H1 (cell line): ENCODE data around the gene RNF215. TPM values are rescaled to one million over a fixed set of nuclear protein-coding genes. Genes with fewer than 3 reads are reported as not detected.

Experiments used
- CBX8 ChIP-seq: fragments of 300-800, 300-1000 bp; sonication (generic); IDR thresholded peaks from 2 replicates; pipeline ENCODE4 v1.7.1; 2016; ENCODE audit warnings: low read depth, low read length, borderline replicate concordance
- CEBPB ChIP-seq: IDR thresholded peaks from 2 replicates; pipeline ENCODE4 v1.6.1; 2012; ENCODE audit warnings: low read depth, low read length
- EGR1 ChIP-seq: IDR thresholded peaks from 2 replicates; pipeline ENCODE4 v1.6.1; 2011; ENCODE audit warnings: low read depth, low read length, borderline replicate concordance
- EP300 ChIP-seq, 2 experiments: IDR thresholded peaks; 1 replicate in 1 of 2; 2 replicates in 1 of 2; pipeline ENCODE4 v1.6.1; 2011 to 2012; ENCODE audit warnings: low read depth in 2 of 2, low read length in 2 of 2, mild to moderate bottlenecking in 2 of 2, borderline replicate concordance in 1 of 2, inconsistent platforms in 1 of 2, moderate library complexity in 1 of 2
- GTF2F1 ChIP-seq: IDR thresholded peaks from 2 replicates; pipeline ENCODE4 v1.6.1; 2012; ENCODE audit warnings: low read depth, low read length, improper control_type of control experiment, borderline replicate concordance
- HDAC2 ChIP-seq, 2 experiments: fragments of 300-600 bp in 1 of 2; sonication (generic) in 1 of 2; IDR thresholded peaks; 2 replicates each; pipeline ENCODE4 v1.6.1; 2011 to 2012; ENCODE audit warnings: low read depth in 2 of 2, low read length in 2 of 2, mild to moderate bottlenecking in 2 of 2, moderate library complexity in 2 of 2, borderline replicate concordance in 1 of 2, inconsistent platforms in 1 of 2
- JUN ChIP-seq: IDR thresholded peaks from 2 replicates; pipeline ENCODE4 v1.6.1; 2011; ENCODE audit warnings: low read depth, mild to moderate bottlenecking, improper control_type of control experiment, low read length
- JUND ChIP-seq: IDR thresholded peaks from 2 replicates; pipeline ENCODE4 v1.6.1; 2011; ENCODE audit warnings: mild to moderate bottlenecking, improper control_type of control experiment, low read length
- RBBP5 ChIP-seq: IDR thresholded peaks from 2 replicates; pipeline ENCODE4 v1.7.1; 2012; ENCODE audit warnings: low read depth, mild to moderate bottlenecking, inconsistent platforms, low read length, moderate library complexity, borderline replicate concordance
- RFX5 ChIP-seq: IDR thresholded peaks from 2 replicates; pipeline ENCODE4 v1.6.1; 2011; ENCODE audit warnings: low read depth, low read length, improper control_type of control experiment, borderline replicate concordance
- SAP30 ChIP-seq: fragments of 300-600 bp; sonication (generic); IDR thresholded peaks from 2 replicates; pipeline ENCODE4 v1.7.1; 2012; ENCODE audit warnings: low read length, moderate library complexity, mild to moderate bottlenecking, inconsistent platforms; ENCODE audit not compliant: insufficient read depth, insufficient replicate concordance
- SIX5 ChIP-seq: IDR thresholded peaks from 2 replicates; pipeline ENCODE4 v1.6.1; 2011; ENCODE audit warnings: mild to moderate bottlenecking, low read depth, low read length
- SP2 ChIP-seq: IDR thresholded peaks from 2 replicates; pipeline ENCODE4 v1.6.1; 2012; ENCODE audit warnings: mild to moderate bottlenecking, low read length, inconsistent platforms
- SRF ChIP-seq: IDR thresholded peaks from 2 replicates; pipeline ENCODE4 v1.6.1; 2011; ENCODE audit warnings: mild to moderate bottlenecking, low read depth, low read length, moderate library complexity
- TAF7 ChIP-seq: optimal IDR thresholded peaks from 2 replicates; pipeline ENCODE3; 2011; ENCODE audit warnings: low read depth, mild to moderate bottlenecking, inconsistent platforms, low read length, moderate library complexity, borderline replicate concordance
- TEAD4 ChIP-seq: IDR thresholded peaks from 2 replicates; pipeline ENCODE4 v1.6.1; 2012; ENCODE audit warnings: low read depth, low read length, inconsistent platforms, mixed read lengths
- ZNF274 ChIP-seq: IDR thresholded peaks from 2 replicates; pipeline ENCODE4 v1.7.0; 2012; ENCODE audit warnings: low read length, borderline replicate concordance; ENCODE audit errors: extremely low read depth
- polyA plus RNA-seq, 7 experiments: library from polyadenylated mRNA; depleted of rRNA in 3 of 7; stranded (reverse) in 5 of 7; unstranded in 2 of 7; fragments of >200 nt in 5 of 7; fragments of 200-250 nt in 2 of 7; gene quantifications; 1 replicate in 5 of 7; 2 replicates in 1 of 7; 4 replicates in 1 of 7; pipeline versions ENCODE4 v1.2.1 to v1.2.3, GENCODE V29; 2011 to 2013; ENCODE audit warnings: missing spikeins in 2 of 7, mixed read lengths in 2 of 7
- total RNA-seq: library from RNA; stranded (reverse); fragmentation: NEBNext Ultra II Directional; extraction: Animal tissue kit (Norgen Biotek cat#: 25700); gene quantifications from 2 replicates; pipeline ENCODE4 v1.2.1, GENCODE V29; 2021
- TF ChIP-seq, protein P1 (sequence below): IDR thresholded peaks from 2 replicates; pipeline ENCODE4 v1.6.1; 2012; ENCODE audit warnings: low read length, inconsistent platforms
- TF ChIP-seq, protein P2 (sequence below), 3 experiments: IDR thresholded peaks; 1 replicate in 2 of 3; 2 replicates in 1 of 3; pipeline versions ENCODE4 v1.5.1 to v1.6.1; 2011; ENCODE audit warnings: low read length in 3 of 3, mild to moderate bottlenecking in 3 of 3, inconsistent platforms in 2 of 3, low read depth in 1 of 3, moderate library complexity in 1 of 3; ENCODE audit not compliant: insufficient read depth in 1 of 3; ENCODE audit errors: control extremely low read depth in 1 of 3

The RNF215 gene
- total and polyA plus RNA-seq, 2 of the 8 experiments (the other 6 are each of a cell fraction or from before 2014, with no cell fraction given) = 13.1 to 19.0 TPM

DNA sequence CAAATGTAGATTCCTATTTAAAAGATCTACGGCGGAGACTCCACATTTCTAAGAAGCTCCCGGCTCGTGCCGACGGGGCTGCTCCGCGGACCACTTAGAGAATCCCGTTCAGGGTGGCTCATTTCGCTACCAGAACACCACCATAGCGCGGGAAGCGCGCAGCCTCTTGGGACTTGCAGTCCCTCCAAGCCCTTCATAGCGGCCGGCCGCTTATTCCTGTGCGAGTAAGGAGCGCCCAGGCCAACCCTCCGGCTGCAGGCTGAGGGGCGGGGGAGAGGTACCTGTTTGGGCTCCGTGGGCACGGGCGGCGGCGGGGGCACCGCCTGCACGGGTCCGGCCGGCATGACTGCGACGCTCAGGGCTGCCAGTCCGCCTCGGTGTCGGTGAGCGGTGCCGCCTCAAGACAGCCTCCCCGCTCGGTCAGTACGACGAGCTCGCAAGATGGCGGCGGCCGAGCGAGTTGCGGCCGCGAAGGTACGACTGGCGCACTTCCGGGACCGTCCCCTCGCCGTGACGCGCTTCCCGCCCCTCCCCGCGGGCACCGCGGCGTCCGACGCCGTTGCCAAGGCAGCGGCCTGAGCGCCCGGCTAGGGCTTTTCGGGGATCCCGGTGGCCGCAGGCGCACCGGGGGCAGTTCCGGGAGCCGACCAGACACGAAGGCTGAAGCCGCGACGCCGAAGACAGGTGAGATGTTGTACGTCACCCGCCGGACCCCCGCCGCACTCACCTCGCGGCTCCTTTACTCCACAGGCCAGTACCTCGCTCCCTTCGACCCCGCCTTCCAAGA lies 30.6 kb downstream of the RNF215 start, which contains the start of the genes CCDC157 and SF3A1 (continued):
- TF ChIP-seq CBX8 (no peak), JUN (no peak), JUND (no peak; the same call in 1 of the 2 replicates), RFX5 (no peak), HDAC2 (IDR thresholded peaks at IDR 0.05; ENCODE audit: borderline replicate concordance in 1 of 2, low read depth in 2 of 2, low read length in 2 of 2) (peak in 1 of 2 experiments; percentile 90; a peak in 2 of 4 replicates), TAF7 (peak; percentile 79), GTF2F1 (no peak), ZNF274 (no peak), EP300 (IDR thresholded peaks at IDR 0.05; ENCODE audit: borderline replicate concordance in 1 of 2, low read depth in 2 of 2, low read length in 2 of 2) (peak in 1 of 2 experiments; percentile 5; a peak in 1 of 3 replicates), SRF (peak; percentile 58; the same call in 1 of the 2 replicates), EGR1 (no peak), SP2 (no peak), SIX5 (peak; percentile 21; the same call in 1 of the 2 replicates), SAP30 (peak; percentile 47), TEAD4 (no peak), CEBPB (no peak), RBBP5 (peak; percentile 93)
- TF ChIP-seq, protein P1, sequence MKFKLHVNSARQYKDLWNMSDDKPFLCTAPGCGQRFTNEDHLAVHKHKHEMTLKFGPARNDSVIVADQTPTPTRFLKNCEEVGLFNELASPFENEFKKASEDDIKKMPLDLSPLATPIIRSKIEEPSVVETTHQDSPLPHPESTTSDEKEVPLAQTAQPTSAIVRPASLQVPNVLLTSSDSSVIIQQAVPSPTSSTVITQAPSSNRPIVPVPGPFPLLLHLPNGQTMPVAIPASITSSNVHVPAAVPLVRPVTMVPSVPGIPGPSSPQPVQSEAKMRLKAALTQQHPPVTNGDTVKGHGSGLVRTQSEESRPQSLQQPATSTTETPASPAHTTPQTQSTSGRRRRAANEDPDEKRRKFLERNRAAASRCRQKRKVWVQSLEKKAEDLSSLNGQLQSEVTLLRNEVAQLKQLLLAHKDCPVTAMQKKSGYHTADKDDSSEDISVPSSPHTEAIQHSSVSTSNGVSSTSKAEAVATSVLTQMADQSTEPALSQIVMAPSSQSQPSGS = no peak
- TF ChIP-seq, protein P2, sequence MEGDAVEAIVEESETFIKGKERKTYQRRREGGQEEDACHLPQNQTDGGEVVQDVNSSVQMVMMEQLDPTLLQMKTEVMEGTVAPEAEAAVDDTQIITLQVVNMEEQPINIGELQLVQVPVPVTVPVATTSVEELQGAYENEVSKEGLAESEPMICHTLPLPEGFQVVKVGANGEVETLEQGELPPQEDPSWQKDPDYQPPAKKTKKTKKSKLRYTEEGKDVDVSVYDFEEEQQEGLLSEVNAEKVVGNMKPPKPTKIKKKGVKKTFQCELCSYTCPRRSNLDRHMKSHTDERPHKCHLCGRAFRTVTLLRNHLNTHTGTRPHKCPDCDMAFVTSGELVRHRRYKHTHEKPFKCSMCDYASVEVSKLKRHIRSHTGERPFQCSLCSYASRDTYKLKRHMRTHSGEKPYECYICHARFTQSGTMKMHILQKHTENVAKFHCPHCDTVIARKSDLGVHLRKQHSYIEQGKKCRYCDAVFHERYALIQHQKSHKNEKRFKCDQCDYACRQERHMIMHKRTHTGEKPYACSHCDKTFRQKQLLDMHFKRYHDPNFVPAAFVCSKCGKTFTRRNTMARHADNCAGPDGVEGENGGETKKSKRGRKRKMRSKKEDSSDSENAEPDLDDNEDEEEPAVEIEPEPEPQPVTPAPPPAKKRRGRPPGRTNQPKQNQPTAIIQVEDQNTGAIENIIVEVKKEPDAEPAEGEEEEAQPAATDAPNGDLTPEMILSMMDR (IDR thresholded peaks at IDR 0.05; ENCODE audit: control extremely low read depth in 1 of 3, insufficient read depth in 1 of 3, low read depth in 1 of 3, low read length in 3 of 3) = no peak
